Smooth muscle cell (in vitro differentiated cells): ENCODE results near the gene SERTAD4. TPM values are rescaled to one million over a fixed set of nuclear protein-coding genes. Genes with fewer than 3 reads are reported as not detected.

Experiments used
- DNase-seq: peaks from one replicate; lab custom pipeline; 2025; ENCODE audit not compliant: unreplicated experiment; lab: John Stamatoyannopoulos, UW
- H2AFZ ChIP-seq: fragments of 200-600 bp; sonication (generic); 2 replicates; pipeline ENCODE4 v1.6.0; 2016; ENCODE audit warnings: antibody characterized with exemption, low read depth, mild to moderate bottlenecking
- H3F3A ChIP-seq: fragments of 200-600 bp; sonication (generic); 2 replicates; pipeline ENCODE4 v1.6.0; 2017; ENCODE audit warnings: antibody characterized with exemption, low read depth
- H3K27ac ChIP-seq: fragments of 200-600 bp; sonication (generic); 2 replicates; pipeline ENCODE4 v1.5.1; 2016; ENCODE audit warnings: low read depth, mild to moderate bottlenecking
- H3K27me3 ChIP-seq: fragments of 200-600 bp; sonication (generic); 2 replicates; pipeline ENCODE4 v1.6.1; 2016; ENCODE audit warnings: low read depth, mild to moderate bottlenecking
- H3K36me3 ChIP-seq: fragments of 200-600 bp; sonication (generic); 2 replicates; pipeline ENCODE4 v1.5.1; 2016; ENCODE audit warnings: low read depth
- H3K4me1 ChIP-seq: fragments of 200-600 bp; sonication (generic); 2 replicates; pipeline ENCODE4 v1.5.1; 2016; ENCODE audit warnings: low read depth
- H3K4me2 ChIP-seq: fragments of 200-600 bp; sonication (generic); 2 replicates; pipeline ENCODE4 v1.6.0; 2016; ENCODE audit warnings: mild to moderate bottlenecking
- H3K4me3 ChIP-seq: fragments of 200-600 bp; sonication (generic); 2 replicates; pipeline ENCODE4 v1.5.1; 2016; ENCODE audit warnings: mild to moderate bottlenecking
- H3K79me2 ChIP-seq: fragments of 200-600 bp; sonication (generic); 2 replicates; pipeline ENCODE4 v1.6.0; 2016; ENCODE audit warnings: low read depth, mild to moderate bottlenecking
- H3K9ac ChIP-seq: fragments of 200-600 bp; sonication (generic); 2 replicates; pipeline ENCODE4 v1.6.0; 2016; ENCODE audit warnings: low read depth
- H3K9me3 ChIP-seq: fragments of 200-600 bp; sonication (generic); replicated peaks from 2 replicates; pipeline ENCODE4 v1.5.1; 2016; ENCODE audit warnings: low read depth
- H4K20me1 ChIP-seq: fragments of 200-600 bp; sonication (generic); 2 replicates; pipeline ENCODE4 v1.6.0; 2016; ENCODE audit warnings: low read depth
- WGBS: methylation state at CpG from one replicate; pipeline ENCODE4 v1.1.7; 2016; ENCODE audit warnings: low lambda C conversion rate; 5-methylcytosine and 5-hydroxymethylcytosine counted together
- polyA plus RNA-seq: library from polyadenylated mRNA; unstranded; fragments of >200 nt; fragmentation: Nextera tagmentation; extraction: Ambion mirVana; gene quantifications from 2 replicates; pipeline ENCODE4 v1.2.1, GENCODE V29; 2016
- total RNA-seq: library from RNA; depleted of rRNA; stranded (reverse); fragments of >200 nt; gene quantifications from 2 replicates; pipeline ENCODE4 v1.2.3, GENCODE V29; 2014
- TF ChIP-seq, protein P1 (sequence below): fragments of 200-600 bp; sonication (generic); IDR thresholded peaks from 2 replicates; pipeline ENCODE4 v1.5.1; 2017; ENCODE audit warnings: borderline replicate concordance, mild to moderate bottlenecking, antibody characterized with exemption; ENCODE audit not compliant: insufficient read depth, poor library complexity, severe bottlenecking

Gene SERTAD4
- total and polyA plus RNA-seq, 2 experiments from 2014 or later, result 0.18 to 3.1 TPM

DNA sequence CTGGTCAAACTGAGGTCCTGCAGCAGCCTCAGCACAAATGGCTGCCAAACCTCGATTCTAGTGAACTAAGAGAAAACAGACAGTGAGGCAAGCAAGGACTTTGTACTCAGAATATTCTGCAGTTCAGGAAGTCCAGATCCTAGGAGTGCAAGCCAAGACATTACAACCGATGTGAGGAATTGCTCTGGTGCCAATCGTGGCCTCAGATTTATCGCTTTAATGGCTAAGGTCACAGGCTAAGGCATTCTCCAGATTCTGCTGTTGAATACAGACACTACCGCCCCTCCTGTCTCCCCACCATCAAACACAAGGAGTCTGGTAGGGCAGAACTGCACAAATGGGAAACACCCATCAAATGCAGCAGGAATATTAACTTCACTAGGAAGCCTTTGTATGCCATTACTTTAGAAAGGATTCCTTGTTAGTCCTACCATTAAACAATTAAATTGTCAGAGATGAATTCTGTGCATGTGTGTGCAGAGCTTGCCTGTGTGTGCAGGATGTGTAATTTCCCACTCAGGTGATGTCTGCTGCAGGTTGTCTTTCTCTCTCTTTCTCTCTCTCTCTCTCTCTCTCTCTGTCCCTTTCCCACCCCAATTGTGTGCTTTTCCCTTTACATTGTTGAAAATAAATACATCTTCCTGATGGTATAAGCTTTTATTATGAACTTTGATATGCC, 9.2 kb upstream of the SERTAD4 start:
- H3K27me3 ChIP-seq, result no peaks in the 10 kb centered on the region
- H2AFZ ChIP-seq, result no peak overlapping the region
- H3K4me2 ChIP-seq, result no peak overlapping the region
- no peaks in the 10 kb centered on the region for H4K20me1 ChIP-seq
- no peaks in the 10 kb centered on the region for H3K9me3 ChIP-seq
- H3K36me3 ChIP-seq, result no peaks in the 10 kb centered on the region
- WGBS, result 78% methylated on average over 5 of the region's 5 CpGs
- H3K4me1 ChIP-seq, result peaks cover 15% of the 10 kb centered on the region
- TF ChIP-seq, protein P1, sequence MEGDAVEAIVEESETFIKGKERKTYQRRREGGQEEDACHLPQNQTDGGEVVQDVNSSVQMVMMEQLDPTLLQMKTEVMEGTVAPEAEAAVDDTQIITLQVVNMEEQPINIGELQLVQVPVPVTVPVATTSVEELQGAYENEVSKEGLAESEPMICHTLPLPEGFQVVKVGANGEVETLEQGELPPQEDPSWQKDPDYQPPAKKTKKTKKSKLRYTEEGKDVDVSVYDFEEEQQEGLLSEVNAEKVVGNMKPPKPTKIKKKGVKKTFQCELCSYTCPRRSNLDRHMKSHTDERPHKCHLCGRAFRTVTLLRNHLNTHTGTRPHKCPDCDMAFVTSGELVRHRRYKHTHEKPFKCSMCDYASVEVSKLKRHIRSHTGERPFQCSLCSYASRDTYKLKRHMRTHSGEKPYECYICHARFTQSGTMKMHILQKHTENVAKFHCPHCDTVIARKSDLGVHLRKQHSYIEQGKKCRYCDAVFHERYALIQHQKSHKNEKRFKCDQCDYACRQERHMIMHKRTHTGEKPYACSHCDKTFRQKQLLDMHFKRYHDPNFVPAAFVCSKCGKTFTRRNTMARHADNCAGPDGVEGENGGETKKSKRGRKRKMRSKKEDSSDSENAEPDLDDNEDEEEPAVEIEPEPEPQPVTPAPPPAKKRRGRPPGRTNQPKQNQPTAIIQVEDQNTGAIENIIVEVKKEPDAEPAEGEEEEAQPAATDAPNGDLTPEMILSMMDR, result no peak
- no peak overlapping the region for H3K27ac ChIP-seq
- no peak overlapping the region for H3K9ac ChIP-seq
- H3F3A ChIP-seq, result no peaks in the 10 kb centered on the region
- DNase-seq, result no peak
- no peak overlapping the region for H3K4me3 ChIP-seq
- H3K79me2 ChIP-seq, result no peaks in the 10 kb centered on the region

DNA sequence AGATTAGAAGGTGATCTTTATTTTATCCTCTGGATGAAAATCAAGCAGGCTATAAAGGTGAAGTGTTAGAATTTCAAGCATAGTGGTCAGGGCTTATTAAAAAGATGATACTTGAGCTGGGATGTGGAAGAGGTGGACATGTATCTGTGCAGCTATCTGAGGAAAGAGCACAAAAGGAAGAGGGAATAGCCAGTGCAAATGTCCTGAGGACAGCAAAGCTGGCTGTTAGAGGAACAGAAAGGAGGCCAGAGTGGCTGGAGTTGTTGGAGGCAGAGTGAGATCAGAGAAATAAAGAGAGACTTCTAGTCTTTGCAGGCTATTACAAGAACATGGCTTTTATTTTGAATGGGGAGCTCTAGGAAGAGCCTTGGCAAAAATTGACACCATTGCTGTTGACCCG, 4.4 kb upstream of the SERTAD4 start:
- H3K4me1 ChIP-seq, result peaks cover 7% of the 10 kb centered on the region
- peaks cover 24% of the 10 kb centered on the region for H3K27me3 ChIP-seq
- TF ChIP-seq, protein P1, result no peak
- H4K20me1 ChIP-seq, result no peaks in the 10 kb centered on the region
- H3F3A ChIP-seq, result no peaks in the 10 kb centered on the region
- H2AFZ ChIP-seq, result no peak overlapping the region
- DNase-seq, result no peak
- H3K79me2 ChIP-seq, result no peaks in the 10 kb centered on the region
- no peaks in the 10 kb centered on the region for H3K36me3 ChIP-seq
- H3K9ac ChIP-seq, result no peak overlapping the region
- H3K27ac ChIP-seq, result no peak overlapping the region
- H3K4me2 ChIP-seq, result no peak overlapping the region
- no peak overlapping the region for H3K4me3 ChIP-seq
- WGBS, result 100% methylated on average over 1 of the region's 1 CpG
- H3K9me3 ChIP-seq, result no peaks in the 10 kb centered on the region

DNA sequence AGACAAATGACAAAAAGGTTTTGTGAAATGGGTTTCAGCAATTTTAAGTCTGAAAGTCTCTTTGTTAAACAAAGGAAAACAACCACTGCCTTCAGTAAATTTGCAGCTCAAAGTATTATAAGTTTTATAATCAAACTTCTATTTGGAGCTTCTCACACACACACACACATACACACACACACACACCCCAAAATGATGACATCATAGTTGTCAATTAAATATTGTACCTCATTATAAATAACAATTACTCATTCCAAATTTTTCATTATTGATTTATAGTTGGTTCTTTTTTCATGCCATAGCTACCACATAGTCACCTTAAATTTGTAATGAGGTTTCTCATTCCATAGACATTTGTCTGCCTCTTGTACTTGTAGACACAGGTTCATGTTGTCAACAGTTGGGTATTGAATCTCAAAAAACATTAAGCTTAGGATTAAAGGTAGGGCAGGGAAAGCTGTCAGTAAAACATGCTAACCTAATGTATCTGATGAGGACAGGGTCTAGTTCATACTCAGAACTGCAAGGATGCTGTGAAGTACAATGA, 2.4 kb upstream of the SERTAD4 start:
- peaks cover 6% of the 10 kb centered on the region for H3K4me1 ChIP-seq
- H3K27ac ChIP-seq, result no peak overlapping the region
- no peak overlapping the region for H3K4me3 ChIP-seq
- H3K9me3 ChIP-seq, result no peaks in the 10 kb centered on the region
- no peaks in the 10 kb centered on the region for H3K79me2 ChIP-seq
- peaks cover 14% of the 10 kb centered on the region for H3F3A ChIP-seq
- DNase-seq, result no peak
- no peaks in the 10 kb centered on the region for H4K20me1 ChIP-seq
- TF ChIP-seq, protein P1, result no peak
- peaks cover 24% of the 10 kb centered on the region for H3K27me3 ChIP-seq
- no peak overlapping the region for H3K9ac ChIP-seq
- no peak overlapping the region for H3K4me2 ChIP-seq
- no peaks in the 10 kb centered on the region for H3K36me3 ChIP-seq
- H2AFZ ChIP-seq, result no peak overlapping the region
